PFSK-1 (cell line): Measurements from ENCODE around the gene MEGF11.

ENCODE experiments used
- FOXP2 ChIP-seq: optimal IDR thresholded peaks from 2 replicates; pipeline ENCODE3; 2011; ENCODE audit warnings: borderline replicate concordance, control low read depth, inconsistent platforms; ENCODE audit not compliant: insufficient read depth; ENCODE audit errors: extremely low read length, extremely low read depth
- POLR2AphosphoS5 ChIP-seq: IDR thresholded peaks from 2 replicates; pipeline ENCODE4 v1.6.1; 2012; ENCODE audit warnings: low read depth, mild to moderate bottlenecking, control low read depth, low read length, moderate library complexity
- SIN3A ChIP-seq: IDR thresholded peaks from 2 replicates; pipeline ENCODE4 v1.6.1; 2012; ENCODE audit warnings: mild to moderate bottlenecking, low read length, moderate library complexity, borderline replicate concordance; ENCODE audit not compliant: insufficient read depth
- TAF1 ChIP-seq: IDR thresholded peaks from 2 replicates; pipeline ENCODE4 v1.6.1; 2012; ENCODE audit warnings: low read length, control low read depth, borderline replicate concordance; ENCODE audit not compliant: insufficient read depth
- TF ChIP-seq, protein P1 (sequence below), 2 experiments: IDR thresholded peaks; 2 replicates each; pipeline versions ENCODE4 v1.6.1 to v1.8.0; 2011 to 2012; ENCODE audit warnings: low read depth in 2 of 2, low read length in 2 of 2, control low read depth in 1 of 2, inconsistent platforms in 1 of 2, mild to moderate bottlenecking in 1 of 2, moderate library complexity in 1 of 2; ENCODE audit not compliant: insufficient read depth in 1 of 2

The MEGF11 gene

DNA sequence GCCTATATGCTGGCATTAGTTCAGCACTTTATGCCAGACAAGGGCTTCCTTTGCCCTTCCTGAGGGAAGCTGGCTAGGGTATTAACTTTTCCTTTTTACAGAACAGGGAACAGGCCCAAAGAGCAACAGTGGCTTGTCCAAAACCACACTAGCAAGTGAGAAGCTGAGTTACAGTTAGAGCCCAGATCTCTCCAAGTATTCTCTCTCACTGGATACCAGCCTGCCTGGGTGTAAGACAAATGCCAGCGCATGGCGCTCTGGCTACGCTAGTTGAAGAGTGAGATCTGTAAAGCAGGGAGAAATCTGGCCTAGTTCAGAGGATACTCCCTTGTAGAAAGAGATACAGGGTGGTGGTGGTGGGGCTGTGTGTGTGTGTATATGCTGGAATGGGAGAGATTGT is 345.9 kb downstream of the MEGF11 start:
- no peak for TF ChIP-seq POLR2AphosphoS5
- TF ChIP-seq TAF1, result no peak
- TF ChIP-seq SIN3A, result no peak
- TF ChIP-seq FOXP2, result no peak

DNA sequence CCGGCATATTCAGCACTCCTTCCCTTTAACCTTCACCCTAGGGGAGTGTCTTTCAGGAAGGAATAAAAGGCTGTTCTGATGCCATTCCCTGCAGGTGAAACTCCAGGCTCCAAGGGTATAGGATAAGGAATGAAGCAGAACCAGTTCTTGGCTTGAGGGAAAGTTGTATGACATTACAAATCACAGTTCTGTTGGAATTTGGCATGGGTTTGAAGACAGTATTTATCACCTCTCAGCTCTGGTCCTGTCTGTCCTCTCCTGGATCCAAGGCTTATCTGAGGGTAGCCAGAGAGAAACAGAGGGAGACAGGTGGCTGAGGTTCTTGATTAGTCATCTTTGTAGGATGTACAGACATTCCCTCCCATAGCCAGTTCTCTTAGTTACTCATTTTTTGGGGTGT is 347.2 kb downstream of the MEGF11 start:
- TF ChIP-seq TAF1, result no peak
- TF ChIP-seq SIN3A, result no peak
- TF ChIP-seq POLR2AphosphoS5, result no peak
- TF ChIP-seq, protein P1, sequence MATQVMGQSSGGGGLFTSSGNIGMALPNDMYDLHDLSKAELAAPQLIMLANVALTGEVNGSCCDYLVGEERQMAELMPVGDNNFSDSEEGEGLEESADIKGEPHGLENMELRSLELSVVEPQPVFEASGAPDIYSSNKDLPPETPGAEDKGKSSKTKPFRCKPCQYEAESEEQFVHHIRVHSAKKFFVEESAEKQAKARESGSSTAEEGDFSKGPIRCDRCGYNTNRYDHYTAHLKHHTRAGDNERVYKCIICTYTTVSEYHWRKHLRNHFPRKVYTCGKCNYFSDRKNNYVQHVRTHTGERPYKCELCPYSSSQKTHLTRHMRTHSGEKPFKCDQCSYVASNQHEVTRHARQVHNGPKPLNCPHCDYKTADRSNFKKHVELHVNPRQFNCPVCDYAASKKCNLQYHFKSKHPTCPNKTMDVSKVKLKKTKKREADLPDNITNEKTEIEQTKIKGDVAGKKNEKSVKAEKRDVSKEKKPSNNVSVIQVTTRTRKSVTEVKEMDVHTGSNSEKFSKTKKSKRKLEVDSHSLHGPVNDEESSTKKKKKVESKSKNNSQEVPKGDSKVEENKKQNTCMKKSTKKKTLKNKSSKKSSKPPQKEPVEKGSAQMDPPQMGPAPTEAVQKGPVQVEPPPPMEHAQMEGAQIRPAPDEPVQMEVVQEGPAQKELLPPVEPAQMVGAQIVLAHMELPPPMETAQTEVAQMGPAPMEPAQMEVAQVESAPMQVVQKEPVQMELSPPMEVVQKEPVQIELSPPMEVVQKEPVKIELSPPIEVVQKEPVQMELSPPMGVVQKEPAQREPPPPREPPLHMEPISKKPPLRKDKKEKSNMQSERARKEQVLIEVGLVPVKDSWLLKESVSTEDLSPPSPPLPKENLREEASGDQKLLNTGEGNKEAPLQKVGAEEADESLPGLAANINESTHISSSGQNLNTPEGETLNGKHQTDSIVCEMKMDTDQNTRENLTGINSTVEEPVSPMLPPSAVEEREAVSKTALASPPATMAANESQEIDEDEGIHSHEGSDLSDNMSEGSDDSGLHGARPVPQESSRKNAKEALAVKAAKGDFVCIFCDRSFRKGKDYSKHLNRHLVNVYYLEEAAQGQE (IDR thresholded peaks at IDR 0.05; ENCODE audit: insufficient read depth in 1 of 2, low read depth in 2 of 2, low read length in 2 of 2), result no peak
- TF ChIP-seq FOXP2, result no peak

DNA sequence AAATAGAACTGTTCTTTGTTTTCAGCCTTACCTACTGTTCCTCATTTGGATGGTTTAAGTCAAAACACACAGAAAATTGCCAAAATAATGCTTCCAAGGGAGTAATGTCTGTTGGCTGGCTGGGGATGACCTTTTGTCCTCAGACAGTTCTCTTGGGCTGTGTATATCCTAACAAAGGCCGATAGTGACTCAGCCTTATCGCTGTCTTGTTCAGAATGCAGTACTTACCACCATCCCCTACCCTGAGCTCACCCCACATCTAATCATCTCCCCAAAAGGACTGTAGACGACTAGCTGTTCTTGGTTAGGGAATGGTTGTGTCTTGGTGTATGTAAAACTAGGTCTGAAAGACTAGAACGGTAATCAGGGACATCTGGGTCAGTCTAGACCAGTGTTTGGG is 349.2 kb downstream of the MEGF11 start:
- TF ChIP-seq, protein P1 (IDR thresholded peaks at IDR 0.05; ENCODE audit: insufficient read depth in 1 of 2, low read depth in 2 of 2, low read length in 2 of 2), result no peak
- TF ChIP-seq FOXP2 (no peak), POLR2AphosphoS5 (no peak), TAF1 (no peak), SIN3A (no peak)

DNA sequence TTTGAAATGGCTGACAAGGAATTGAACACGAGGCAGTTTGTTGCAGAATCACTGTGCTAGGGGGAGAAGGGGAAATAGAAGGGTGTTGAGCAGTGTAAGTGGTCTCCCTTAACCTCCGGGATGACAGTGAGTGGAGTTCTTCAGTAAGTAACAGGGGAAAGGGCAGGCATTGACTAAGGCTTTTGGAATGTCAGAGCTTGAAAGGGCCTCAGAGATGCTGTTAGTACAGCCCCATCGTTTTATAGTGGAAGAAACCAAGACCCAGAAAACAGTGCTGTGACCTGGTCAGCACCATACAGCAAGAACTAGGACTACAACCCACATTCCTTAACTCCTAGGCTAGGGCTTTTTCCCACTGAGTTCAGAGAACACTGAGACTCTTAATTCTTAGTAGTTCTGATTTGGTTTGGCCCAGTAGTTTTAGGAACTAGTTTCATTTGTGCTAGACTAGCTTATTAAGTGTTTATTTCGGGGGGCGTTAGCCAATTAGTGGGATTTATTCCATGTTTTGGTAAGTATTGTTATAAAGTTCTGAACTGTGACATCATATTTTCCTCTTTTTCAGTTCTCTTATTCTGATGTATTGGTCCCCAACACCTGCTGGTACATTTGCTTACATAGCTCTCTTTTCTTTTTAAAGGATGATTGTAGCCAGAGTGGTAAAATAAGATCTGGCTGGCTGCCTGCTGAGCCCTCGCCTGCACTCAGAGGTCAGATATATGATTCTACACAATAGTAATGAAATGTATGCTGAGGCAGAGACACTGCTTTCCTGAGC is 350.1 kb downstream of the MEGF11 start:
- no peak for TF ChIP-seq TAF1
- TF ChIP-seq POLR2AphosphoS5, result no peak
- TF ChIP-seq, protein P1 (IDR thresholded peaks at IDR 0.05; ENCODE audit: insufficient read depth in 1 of 2, low read depth in 2 of 2, low read length in 2 of 2), result no peak
- no peak for TF ChIP-seq FOXP2
- TF ChIP-seq SIN3A, result no peak

DNA sequence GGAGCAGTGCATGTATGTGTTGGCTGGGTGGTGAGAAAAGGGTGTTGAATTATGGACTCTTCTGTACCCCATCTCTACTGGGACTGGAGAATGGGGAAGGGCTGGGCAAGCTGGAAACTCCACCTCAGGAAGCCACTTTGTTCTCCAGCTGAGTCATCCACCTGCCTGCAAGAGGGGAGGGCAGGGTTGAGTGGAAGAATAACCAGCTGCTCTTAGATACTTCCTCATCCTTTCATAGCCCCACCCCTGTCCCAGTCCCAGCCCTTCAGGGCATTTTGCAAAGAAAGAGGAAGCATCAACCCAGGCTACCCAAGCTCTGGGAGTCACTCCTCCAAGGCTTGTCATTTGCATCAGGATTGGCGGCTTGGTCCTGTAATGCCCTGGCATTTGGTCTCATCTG is 351.2 kb downstream of the MEGF11 start:
- TF ChIP-seq FOXP2 (no peak), SIN3A (no peak), POLR2AphosphoS5 (no peak)

DNA sequence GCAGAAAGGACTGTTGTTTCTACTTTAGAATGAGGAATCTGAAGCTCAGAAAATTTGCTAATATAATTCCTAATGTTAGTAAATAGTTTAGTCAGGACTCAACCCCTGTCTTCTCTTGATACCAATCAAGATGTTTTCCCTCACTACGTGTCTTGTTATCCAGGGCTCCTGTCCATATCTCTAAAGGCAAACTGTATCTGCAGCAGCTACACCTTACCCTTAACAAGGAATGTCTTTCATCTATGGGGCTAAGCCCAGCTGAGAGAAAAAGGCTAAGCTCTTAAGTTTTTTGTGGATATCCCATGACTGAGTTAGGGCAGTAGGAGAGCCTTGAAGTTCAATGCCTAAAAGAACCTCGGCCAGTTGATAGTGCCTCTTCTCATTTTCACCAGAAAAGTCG is 351.7 kb downstream of the MEGF11 start:
- TF ChIP-seq, protein P1 (IDR thresholded peaks at IDR 0.05; ENCODE audit: insufficient read depth in 1 of 2, low read depth in 2 of 2, low read length in 2 of 2), result no peak
- TF ChIP-seq POLR2AphosphoS5 (no peak), FOXP2 (no peak), TAF1 (no peak), SIN3A (no peak)
